Central memory CD8-positive, alpha-beta T cell (primary cell): ENCODE data around the gene NREP.

ENCODE experiments used
- ATAC-seq: fragments of 150-1000 bp; cut with Tn5 transposase; replicated peaks from 2 replicates; pipeline ENCODE4 v1.10.0; 2022; ENCODE audit warnings: mild to moderate bottlenecking, moderate FRiP score, moderate number of reproducible peaks; ENCODE audit not compliant: poor library complexity, severe bottlenecking; ENCODE audit errors: extremely low read depth
- DNase-seq, 2 donors: peaks; one replicate each; pipeline ENCODE4 v3.0.0; 2021; ENCODE audit warnings: low spot score in 2 of 2
- H3K27ac Mint-ChIP-seq: one replicate; pipeline ENCODE4 v1.8.0; 2022; ENCODE audit warnings: low read depth, mild to moderate bottlenecking, moderate library complexity, mixed read lengths
- H3K27me3 Mint-ChIP-seq: one replicate; pipeline ENCODE4 v1.8.0; 2022; ENCODE audit warnings: mixed read lengths
- H3K36me3 Mint-ChIP-seq: one replicate; pipeline ENCODE4 v1.8.0; 2022; ENCODE audit warnings: mild to moderate bottlenecking, moderate library complexity, mixed read lengths; ENCODE audit not compliant: insufficient read depth
- H3K4me1 Mint-ChIP-seq: one replicate; pipeline ENCODE4 v1.8.0; 2022; ENCODE audit warnings: mixed read lengths
- H3K4me3 Mint-ChIP-seq: one replicate; pipeline ENCODE4 v1.8.0; 2022; ENCODE audit warnings: mild to moderate bottlenecking, moderate library complexity, mixed read lengths
- H3K9me3 Mint-ChIP-seq: one replicate; pipeline ENCODE4 v1.8.0; 2022; ENCODE audit warnings: mixed read lengths

The NREP gene

DNA sequence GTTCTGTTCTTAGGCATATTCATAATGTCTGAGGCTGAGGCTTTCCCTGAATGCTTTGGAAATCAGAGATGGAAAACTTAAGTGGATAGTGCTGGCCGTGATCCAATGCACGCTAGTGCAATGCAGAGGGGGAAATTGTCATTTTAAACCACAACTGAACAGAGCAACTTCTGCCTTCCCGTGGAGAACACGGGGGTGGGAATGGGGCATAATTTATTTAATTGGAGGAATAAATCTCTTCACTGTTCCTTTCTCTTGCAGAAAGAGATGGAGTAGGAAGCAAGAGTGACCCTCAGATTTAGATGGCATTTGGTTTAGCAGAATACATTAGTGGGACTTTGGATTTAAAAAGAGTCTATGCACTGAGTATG lies 22.9 kb upstream of the NREP start:
- DNase-seq, result no peak
- no peaks in the 10 kb centered on the region for H3K36me3 Mint-ChIP-seq
- ATAC-seq, result no peak
- H3K9me3 Mint-ChIP-seq, result no peaks in the 10 kb centered on the region
- H3K27ac Mint-ChIP-seq, result no peak overlapping the region
- no peak overlapping the region for H3K4me3 Mint-ChIP-seq
- no peaks in the 10 kb centered on the region for H3K4me1 Mint-ChIP-seq
- peaks cover 25% of the 10 kb centered on the region for H3K27me3 Mint-ChIP-seq

DNA sequence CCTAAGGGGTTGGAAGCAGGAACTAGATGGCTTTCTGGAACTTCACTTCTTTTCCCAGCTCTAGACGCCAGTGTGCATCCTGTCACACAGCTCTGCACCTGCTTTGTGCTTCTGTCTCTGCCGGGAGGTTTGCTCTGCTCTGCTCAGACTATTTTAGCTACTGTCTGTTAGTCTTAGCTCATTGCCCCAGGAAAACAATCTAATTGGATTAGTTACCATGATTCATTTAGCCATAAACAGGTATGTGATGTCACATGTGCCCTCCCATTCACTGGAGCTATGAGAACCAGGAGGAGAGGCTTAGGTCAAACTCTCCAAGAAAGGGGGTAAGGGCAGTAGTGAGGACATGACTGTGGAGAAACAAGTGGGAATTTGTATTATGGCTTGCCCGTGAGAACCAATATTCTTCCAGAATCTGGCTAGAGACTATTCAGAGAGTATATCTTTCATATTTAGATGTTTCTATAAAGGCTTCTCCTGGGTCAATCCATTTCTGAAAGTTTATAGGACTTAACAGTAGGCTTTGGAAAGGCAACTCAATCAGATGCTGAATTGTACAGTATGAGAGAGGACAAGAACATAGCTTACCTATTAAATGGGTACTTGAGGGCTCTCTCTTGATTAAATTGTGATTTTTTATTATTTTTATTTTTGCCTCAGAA lies 22.4 kb upstream of the NREP start:
- H3K36me3 Mint-ChIP-seq, result no peaks in the 10 kb centered on the region
- ATAC-seq (no peak), DNase-seq (no peak)
- H3K4me3 Mint-ChIP-seq, result no peak overlapping the region
- H3K27me3 Mint-ChIP-seq, result peaks cover 30% of the 10 kb centered on the region
- H3K9me3 Mint-ChIP-seq, result no peaks in the 10 kb centered on the region
- no peaks in the 10 kb centered on the region for H3K4me1 Mint-ChIP-seq
- H3K27ac Mint-ChIP-seq, result no peak overlapping the region

DNA sequence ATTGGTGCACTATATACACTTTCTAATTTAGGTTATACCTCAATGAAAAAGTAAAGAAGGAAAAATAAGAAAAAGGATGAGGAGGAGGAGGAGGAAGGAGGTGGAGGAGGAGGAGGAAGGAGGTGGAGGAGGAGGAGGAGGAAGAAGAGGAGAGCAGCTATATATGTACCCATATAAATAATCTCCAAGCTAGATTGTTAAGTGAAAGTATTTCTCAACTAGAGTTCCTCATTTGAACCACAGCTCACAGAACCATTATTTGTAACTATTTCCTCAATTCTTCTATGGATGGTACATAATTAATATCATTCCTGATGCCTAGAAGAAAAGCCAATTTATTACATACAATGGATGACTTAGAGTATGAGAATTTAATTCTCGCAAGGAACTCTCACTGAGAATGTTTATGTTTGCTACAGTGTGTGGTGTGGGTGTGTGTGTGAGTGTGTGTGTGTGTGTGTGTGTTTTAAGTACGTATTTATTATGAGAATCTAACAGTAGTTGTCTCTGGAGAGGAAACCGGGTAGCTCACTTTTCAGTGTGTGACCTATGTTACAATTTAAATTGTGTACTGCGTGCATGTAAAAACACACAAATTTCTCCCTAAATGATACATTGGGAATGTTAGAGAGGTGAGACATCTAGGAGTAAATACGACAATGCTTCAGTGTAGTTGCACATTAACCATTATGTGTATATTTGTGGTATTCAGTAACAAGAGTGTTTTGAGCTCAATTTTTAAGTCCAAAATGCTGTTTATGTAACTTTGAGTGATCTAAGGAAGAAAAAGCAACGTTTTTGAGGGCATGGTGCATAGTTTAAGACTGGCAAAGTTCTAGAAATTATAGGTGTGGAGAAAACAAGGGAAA lies 20.2 kb upstream of the NREP start:
- no peak overlapping the region for H3K27ac Mint-ChIP-seq
- no peak overlapping the region for H3K4me3 Mint-ChIP-seq
- H3K36me3 Mint-ChIP-seq, result no peaks in the 10 kb centered on the region
- H3K27me3 Mint-ChIP-seq, result peaks cover 32% of the 10 kb centered on the region
- H3K4me1 Mint-ChIP-seq, result no peaks in the 10 kb centered on the region
- no peaks in the 10 kb centered on the region for H3K9me3 Mint-ChIP-seq
- ATAC-seq (no peak), DNase-seq (no peak)

DNA sequence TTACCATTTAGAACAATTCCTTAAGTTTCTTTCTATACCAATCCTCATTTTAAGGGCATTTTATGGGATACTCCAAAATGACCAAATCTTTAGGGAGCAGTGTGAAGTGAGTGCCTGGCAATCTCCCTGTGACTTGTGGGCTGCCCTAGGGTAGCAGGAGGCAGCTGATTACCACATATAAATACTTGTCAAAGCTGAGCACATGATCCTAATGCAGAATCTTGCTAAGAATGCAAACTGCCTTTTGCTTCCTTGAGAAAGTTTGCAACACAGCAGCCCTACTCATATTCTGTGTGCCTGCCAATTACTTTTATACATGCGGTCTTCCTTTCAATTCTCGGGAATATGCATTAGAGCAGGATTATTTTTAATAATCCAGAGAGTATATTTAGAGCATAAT lies 18.2 kb upstream of the NREP start:
- Mint-ChIP-seq H3K4me1 (no peaks in the 10 kb centered on the region), H3K4me3 (no peak overlapping the region), H3K9me3 (no peaks in the 10 kb centered on the region), H3K36me3 (no peaks in the 10 kb centered on the region), H3K27ac (no peak overlapping the region), H3K27me3 (peaks cover 32% of the 10 kb centered on the region)
- DNase-seq (no peak), ATAC-seq (no peak)

DNA sequence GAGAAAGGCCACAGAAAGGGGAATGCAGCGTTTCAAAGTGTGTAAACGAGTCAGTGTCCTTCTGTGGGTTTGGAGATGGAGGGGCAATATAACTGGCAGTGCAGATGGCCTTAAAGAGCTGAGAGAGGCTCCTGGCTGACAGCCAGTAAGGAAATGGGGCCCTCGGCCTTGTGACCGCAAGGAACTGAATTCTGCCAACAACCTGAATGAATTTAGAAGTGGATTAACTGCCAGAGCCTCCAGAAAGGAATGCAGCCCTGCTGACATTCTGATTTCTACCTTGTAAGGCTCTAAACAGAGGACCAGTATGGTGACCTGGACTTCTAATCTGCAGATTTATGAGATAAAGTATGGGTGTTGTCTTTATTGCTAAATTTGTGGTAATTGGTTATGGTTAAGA lies 17.5 kb upstream of the NREP start:
- ATAC-seq, result no peak
- Mint-ChIP-seq H3K4me1 (no peaks in the 10 kb centered on the region), H3K9me3 (no peaks in the 10 kb centered on the region), H3K36me3 (no peaks in the 10 kb centered on the region), H3K4me3 (no peak overlapping the region), H3K27ac (no peak overlapping the region), H3K27me3 (peaks cover 28% of the 10 kb centered on the region)
- DNase-seq, result no peak

DNA sequence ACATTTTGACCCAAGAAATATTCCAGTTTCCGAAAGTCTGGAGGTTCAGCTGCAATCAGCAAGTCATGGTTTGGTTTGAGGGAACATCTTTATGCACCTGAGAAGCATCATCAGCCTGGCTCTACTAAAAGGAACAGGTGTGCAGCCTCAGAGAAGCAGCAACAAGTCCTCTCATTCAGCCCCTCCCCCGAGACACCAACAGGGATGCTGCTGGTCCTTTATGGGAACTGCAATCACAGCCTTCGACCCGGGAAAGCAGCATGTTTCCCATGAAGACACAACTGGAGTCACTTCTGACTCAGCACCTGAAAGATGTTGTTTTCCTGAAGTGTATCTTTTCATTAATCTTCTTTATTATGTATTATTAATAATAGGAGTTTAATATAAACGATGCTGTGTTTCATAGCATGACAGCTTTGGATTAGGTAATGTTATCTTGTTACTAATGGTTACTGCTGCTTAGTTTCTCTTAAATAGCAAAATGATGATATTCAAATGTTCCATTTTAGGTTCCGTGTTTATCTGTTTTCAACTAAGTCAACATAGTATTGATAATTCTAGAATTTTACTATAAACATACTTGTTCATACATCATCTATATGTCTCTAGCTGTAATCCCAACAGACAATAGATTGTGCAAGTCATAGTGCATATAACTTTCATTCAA lies 15.6 kb upstream of the NREP start:
- no peaks in the 10 kb centered on the region for H3K9me3 Mint-ChIP-seq
- H3K4me3 Mint-ChIP-seq, result no peak overlapping the region
- no peak overlapping the region for H3K27ac Mint-ChIP-seq
- peaks cover 34% of the 10 kb centered on the region for H3K27me3 Mint-ChIP-seq
- DNase-seq (no peak), ATAC-seq (no peak)
- H3K4me1 Mint-ChIP-seq, result no peaks in the 10 kb centered on the region
- H3K36me3 Mint-ChIP-seq, result no peaks in the 10 kb centered on the region

DNA sequence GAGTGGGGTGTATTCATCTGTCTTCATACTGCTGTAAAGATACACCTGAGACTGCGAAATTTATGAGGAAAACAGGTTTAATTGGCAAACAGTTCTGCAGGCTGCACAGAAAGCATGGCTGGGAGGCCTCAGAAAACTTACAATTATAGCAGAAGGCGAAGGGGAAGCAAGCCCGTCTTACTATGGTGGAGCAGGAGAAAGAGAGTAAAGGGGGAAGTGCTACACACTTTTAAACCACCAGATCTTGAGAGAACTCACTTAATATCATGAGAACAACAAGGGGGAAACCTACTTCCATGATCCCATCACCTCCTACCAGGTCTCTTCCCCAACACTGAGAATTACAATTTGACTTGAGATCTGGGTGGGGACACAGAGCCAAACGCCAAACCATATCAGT lies 12.5 kb upstream of the NREP start:
- H3K4me1 Mint-ChIP-seq, result no peaks in the 10 kb centered on the region
- no peak overlapping the region for H3K4me3 Mint-ChIP-seq
- peaks cover 26% of the 10 kb centered on the region for H3K27me3 Mint-ChIP-seq
- no peaks in the 10 kb centered on the region for H3K9me3 Mint-ChIP-seq
- DNase-seq (no peak), ATAC-seq (no peak)
- no peak overlapping the region for H3K27ac Mint-ChIP-seq
- no peaks in the 10 kb centered on the region for H3K36me3 Mint-ChIP-seq

DNA sequence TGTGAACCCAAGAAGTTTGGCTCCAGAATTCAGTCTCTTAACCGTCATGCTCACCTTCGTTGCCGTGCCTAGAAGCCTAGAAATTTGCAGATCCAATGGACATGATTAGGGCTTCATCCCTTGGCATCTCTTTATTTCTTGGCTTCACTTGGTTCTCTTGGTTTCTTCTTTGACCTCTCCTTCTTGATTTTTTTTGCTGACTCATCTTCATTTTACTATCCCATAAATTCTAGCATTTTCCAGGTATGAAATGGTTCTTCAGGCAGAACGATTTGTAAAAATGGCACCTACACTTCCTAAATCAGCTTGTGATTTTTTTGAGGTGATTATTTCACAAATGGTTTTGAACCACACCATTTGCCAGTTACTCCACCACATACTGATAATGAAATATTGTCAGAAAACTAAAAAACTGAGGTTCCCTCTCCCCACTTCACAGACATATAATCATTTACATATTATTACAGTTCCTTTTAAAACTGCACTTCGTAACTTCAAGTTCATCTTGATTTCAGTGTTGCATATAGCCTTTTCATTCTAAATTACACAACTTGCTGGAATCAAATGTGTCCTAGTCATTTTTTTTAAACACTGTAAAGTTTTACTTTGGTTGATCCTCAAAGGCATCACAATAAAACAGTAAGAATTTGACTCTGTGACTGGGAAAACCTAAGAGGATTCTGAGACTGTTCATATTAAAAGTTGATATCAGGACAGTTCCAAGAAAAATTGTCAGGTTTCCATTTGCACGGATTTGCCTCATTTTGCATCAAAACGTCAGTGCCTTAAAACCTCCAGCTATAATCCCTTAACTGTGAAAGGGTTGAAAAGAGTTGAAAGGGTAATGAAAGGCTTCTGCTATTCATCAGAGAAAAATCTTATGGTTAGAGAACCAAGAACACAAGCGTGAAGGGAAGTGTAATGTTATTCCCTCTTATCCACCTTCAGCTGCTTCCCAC lies 8.9 kb upstream of the NREP start:
- no peak for DNase-seq
- no peak for ATAC-seq
- Mint-ChIP-seq H3K36me3 (no peaks in the 10 kb centered on the region), H3K4me3 (no peak overlapping the region), H3K4me1 (no peaks in the 10 kb centered on the region), H3K27ac (no peak overlapping the region), H3K27me3 (peaks cover 36% of the 10 kb centered on the region), H3K9me3 (no peaks in the 10 kb centered on the region)

DNA sequence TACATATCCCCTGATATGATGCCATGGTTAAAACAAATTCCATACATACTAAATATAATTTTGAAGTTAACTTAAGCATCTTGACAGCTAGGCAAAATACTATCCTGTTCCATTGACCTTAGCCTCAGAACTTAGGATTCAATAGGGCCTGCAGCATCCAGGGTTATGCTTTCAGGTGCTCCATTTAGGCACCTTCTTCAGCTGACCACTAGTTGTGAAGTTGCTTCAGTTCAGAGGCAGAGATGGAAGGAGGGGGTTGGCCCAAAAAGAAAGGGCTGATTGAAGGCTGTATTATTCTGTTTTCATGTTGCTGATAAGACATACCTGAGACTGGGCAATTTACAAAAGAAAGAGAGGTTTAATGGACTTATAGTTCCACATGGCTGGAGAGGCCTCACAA lies 7.0 kb upstream of the NREP start:
- no peak overlapping the region for H3K27ac Mint-ChIP-seq
- no peak for DNase-seq
- H3K36me3 Mint-ChIP-seq, result no peaks in the 10 kb centered on the region
- no peak overlapping the region for H3K4me3 Mint-ChIP-seq
- H3K27me3 Mint-ChIP-seq, result peaks cover 36% of the 10 kb centered on the region
- no peak for ATAC-seq
- no peaks in the 10 kb centered on the region for H3K9me3 Mint-ChIP-seq
- H3K4me1 Mint-ChIP-seq, result no peaks in the 10 kb centered on the region

DNA sequence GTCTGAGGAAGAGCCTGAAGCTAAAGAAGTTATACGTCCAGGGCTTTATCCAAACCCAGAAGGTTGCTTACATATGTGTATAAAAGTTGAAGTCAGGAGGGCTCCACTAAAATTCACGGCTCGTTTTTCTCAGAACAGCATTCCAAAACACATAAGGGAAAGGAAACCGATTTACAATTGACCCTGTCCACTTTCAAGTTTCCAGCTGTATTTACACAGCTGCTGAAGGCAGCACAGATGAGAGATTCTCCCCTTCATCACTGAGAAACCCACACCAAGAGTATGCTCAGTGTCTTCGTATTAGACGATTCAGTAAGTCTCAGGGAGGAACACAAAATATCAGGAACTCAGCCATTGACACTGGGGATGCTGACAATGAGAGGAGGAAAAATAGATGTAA lies 5.9 kb upstream of the NREP start:
- H3K27me3 Mint-ChIP-seq, result peaks cover 44% of the 10 kb centered on the region
- H3K36me3 Mint-ChIP-seq, result no peaks in the 10 kb centered on the region
- no peaks in the 10 kb centered on the region for H3K9me3 Mint-ChIP-seq
- no peak overlapping the region for H3K4me3 Mint-ChIP-seq
- ATAC-seq (no peak), DNase-seq (no peak)
- peaks cover 5% of the 10 kb centered on the region for H3K4me1 Mint-ChIP-seq
- H3K27ac Mint-ChIP-seq, result no peak overlapping the region

DNA sequence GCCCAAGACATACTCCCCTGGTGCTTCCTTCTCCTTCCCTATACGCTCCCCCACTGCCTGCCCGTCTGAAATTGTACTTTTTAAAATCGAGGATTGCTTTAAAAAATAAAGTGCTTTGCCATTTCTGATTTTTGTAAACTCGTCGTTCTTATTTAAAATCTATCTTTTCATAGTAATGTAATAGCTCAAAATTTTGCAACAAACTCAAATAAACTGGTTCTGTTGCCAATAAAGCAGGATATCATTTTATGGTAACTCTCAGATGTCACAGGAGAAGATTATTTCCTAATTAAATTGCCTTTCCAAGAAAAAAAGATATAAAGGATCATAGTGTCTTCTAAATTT lies 1.3 kb upstream of the NREP start:
- H3K27me3 Mint-ChIP-seq, result peaks cover 44% of the 10 kb centered on the region
- H3K9me3 Mint-ChIP-seq, result no peaks in the 10 kb centered on the region
- H3K36me3 Mint-ChIP-seq, result peaks cover 4% of the 10 kb centered on the region
- peaks cover 12% of the 10 kb centered on the region for H3K4me1 Mint-ChIP-seq
- peak overlapping the region; percentile 76 for H3K4me3 Mint-ChIP-seq
- DNase-seq, result no peak
- no peak overlapping the region for H3K27ac Mint-ChIP-seq
- no peak for ATAC-seq
